Activated effector memory CD4-positive, alpha-beta T cell treated with anti-CD3 and anti-CD28 coated beads, Interleukin-2, amount 50 U/mL, for 16 hours (primary cell): ENCODE measurements around the gene UBE2E2.

Source experiments
- DNase-seq: peaks from one replicate; pipeline ENCODE4 v3.0.0-alpha.2; 2020

Gene UBE2E2

DNA sequence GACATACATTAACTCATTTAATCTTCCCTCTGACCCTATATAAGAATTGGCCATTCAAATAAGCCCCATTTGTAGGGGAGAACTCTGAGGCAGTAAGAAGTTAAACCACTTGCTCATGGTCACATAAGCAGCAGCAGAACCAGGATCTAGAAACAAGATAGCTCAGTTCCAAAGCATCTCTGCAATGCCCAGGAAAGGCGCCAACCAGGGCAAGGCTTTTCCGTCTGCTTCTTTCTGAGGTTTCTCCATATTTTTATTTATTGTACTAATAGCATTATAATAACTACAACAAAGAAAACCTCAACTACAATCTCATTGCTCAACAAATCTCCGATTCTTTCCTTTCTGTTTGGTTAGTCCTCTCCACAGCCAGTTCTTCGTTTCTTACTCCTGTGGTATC, 4.3 kb upstream of the UBE2E2 start:
- DNase-seq, result no peak

DNA sequence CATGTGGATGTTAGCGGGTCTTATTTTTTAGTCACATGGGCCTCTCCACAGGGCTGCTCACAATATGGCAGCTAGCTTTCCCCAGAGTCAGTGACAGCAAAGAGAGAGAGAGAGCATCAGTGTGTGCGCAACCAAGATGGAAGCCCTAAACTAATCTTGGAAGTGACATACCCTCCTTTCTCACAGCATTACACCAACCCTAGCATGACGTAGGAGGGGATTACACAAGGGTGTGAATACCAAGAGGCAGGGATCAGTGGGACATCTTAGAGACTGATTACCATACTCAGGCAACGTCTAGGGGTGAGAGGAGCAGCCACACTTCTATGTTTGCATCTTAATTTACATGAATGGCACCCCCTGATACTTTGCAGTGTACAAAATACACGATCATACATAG, 3.5 kb upstream of the UBE2E2 start:
- DNase-seq, result no peak

DNA sequence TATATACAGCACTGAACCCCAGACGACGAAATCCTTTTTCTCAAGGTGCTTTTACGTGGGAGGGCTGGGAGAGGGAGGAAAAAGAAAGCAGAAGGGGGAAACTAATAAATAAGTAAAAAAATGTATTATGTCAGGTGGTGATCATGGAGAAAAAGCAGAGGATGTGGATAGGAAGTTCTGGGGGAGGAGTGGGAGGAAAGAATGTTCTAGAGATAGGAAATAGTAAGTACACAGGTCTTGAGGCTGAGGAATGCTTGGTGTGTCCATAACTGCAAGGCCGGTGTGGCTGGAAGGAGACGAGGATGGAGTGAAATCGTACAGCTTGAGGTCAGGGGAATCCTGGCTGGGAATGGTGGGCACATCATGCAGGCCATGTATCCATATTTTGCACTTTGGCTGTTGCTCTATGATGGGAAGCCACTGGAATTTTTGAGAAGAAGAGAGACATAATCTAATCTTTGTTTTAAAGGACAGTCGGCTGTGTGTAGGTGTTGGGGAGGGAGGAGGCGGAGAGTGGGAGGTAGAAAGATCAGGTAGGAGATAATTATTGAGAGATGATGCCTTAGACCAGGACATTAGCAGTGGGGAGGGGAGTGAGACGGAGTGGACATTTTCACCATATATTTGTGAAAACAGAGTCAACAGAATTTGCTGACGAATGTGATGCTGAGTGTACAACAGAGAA, 1.8 kb upstream of the UBE2E2 start:
- no peak for DNase-seq

DNA sequence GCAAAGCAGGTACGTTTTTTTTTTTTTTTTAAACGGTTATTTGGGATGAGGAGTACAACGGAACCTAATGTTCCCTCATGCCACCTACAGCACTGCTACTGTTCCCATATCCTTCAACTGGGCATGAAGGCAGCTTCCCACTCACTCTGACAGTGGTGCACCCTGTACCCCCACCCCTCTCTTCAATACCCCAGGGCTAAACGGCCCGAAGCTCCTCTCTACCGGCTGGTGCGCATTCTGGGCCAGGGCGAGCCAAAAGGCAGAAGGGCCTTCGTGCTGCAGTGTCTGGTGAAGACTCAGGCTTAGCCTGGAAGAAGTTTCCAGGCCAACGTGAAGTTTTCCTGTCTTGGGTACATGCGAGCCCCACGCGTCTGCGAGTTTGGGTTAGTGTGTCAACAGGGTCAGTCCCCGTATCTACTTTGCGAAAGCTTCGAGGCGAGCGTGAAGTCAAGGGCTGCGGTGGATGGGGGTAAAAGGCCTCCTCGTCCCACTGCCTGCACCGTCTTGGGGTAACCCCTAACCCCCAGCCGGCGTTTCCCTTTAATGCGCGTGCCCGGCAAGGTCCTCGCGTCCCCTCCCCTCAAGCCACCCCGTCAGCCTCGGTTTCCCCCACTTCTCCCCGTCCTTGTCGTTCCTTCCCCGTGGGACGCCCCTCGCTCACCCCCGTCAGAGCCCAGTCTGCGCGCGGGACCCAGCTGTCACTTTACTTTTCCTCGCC, 765 bp upstream of the UBE2E2 start:
- DNase-seq, result no peak

DNA sequence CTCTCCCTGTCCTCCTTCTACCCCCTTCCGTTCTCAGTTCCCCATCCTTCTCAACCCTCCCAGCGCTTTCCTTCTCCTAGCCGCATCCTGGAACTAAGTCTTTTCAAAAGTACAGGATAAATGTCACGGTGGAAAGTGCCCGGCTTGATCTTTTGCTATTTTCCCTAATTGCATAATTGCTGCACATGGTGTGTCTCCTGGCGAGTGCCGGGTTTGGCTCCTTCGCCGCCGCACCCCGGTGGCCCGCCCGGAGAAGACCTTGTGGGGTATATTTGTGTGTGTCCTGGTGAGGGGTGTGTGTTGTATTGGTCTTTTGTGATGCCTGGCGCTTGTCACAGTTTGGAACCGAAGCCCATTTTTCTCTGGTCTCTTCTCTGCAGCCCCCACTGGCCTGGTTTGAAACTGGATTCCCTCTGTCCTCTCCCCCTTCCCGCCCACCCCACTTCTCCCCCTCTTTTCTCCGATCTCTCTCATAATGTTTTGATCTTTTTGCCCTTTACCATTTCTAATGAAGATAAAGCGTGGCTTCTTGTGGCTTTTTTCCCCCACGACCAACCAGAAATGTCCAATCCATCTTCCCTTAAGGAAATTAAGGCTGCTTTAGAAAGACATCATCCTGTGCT, 692 bp downstream of the UBE2E2 start:
- DNase-seq, result no peak

DNA sequence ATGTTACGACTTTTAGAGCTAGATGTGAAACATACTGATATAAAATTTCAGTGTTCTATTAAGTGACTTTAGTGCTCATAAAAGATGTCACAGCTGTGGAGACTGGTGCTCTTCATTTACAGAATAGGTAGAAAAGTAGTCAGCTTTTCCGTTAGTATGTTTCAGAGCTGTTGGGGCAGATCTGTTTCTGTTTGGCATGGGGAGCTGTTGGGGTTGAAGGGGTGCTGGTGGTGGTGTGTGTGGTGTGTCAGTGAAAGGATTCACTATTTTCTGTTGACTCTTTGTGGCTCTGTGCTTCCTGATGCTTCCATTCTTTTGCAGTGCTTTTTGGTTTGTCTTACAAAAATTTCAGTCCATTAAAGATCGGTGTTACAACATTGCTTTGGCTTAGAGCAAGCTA, 3.2 kb downstream of the UBE2E2 start:
- no peak for DNase-seq

DNA sequence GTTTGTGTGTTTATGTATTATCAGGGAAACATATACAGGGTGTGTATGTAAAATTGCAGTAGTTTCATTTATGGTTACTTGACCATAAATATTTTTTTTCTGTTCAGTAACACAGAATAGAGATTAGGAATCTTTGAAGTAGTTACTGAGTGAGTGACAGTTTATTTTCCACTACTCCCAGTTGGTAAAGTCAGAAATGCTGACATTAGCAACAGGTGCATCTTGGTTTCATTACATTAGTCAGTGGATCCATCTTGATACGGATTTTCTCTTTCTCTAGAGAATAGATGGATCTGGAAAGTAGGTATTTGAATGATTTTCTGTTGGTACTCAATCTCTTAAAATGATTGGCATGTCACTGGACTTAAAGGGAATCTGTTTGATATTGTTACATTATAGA, 6.0 kb downstream of the UBE2E2 start:
- no peak for DNase-seq

DNA sequence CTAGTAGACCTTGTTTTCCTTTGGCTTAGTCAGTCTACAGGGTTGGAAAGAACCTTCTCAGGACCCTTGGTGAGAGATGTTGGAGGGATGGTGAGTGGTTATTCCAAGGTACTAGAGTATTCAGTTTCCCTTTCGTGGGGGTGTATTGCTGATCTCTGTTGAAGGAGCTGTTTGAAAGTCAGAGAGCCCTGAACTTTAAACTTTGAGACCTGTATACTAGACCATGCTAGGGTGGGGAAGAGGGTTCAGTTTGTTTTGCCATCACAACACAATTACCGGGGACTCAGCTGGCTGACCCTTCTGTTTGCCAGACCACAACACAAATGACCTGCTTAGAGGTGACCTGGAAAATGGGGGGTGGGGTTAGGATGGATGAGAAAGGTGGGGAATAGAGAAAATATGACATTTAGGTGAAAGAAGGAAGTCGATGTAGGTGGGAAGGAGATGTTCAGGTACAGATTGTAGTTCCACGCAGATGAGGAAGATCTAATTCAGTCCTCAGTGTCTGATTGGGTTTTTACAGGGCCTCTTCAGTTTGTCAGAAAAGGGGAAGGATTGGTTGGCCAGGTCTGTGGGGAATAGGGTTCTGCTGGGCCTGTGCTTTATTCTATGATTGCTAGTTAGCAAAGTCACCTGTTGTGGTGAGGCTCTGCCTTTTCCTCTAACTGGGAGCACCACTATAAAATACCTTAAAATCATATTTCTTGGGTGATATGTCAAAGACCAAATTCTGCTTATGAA, 6.8 kb downstream of the UBE2E2 start:
- no peak for DNase-seq

DNA sequence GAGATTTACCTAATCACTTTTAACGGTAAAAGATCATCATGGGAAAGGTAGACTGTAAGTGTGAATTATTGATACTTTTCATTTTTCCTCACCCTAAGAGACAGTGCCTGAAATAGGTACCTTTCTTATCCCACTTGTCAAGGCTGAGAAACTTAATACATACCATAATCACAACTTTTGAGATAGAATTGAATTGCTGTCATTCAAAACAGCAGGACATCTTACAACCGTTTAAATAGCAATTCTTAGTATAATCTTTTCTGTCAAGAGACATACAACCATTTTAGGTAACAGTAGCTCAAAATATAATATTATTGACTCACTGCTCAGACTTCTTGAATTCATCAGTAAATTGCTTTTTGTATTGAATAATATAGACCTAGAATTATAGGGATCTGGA, 10.7 kb downstream of the UBE2E2 start:
- DNase-seq, result no peak

DNA sequence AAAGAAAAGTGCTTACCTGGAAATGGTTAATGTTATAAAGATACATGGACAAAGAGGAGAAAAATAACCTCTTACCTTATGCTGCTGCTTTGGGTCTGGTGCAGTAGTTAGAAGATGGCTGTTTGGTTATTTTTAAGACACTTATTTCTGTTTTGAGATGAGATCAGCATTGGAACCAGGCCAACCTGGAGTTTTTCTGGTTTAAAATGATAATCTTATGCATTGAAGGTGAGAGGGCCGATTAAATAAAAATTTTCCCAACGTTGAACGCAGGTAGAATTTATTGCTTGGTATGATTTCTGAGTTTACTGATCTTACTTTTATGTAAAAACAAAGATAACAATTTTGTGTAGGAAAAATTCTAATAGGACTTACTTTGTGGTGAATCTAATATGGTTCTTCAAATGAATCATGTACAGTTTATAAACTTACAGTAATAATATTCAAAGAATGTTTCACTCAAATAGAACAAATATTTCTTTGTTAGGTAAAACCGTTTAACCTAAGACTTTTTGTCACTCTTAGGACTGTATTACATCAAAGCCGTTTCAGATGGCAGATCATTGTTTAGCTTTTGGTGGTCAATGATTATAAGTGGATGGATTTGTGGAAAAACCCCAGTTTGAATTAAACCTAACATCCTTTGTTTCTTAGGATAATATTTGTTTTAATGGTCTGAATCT, 14.9 kb downstream of the UBE2E2 start:
- DNase-seq, result no peak

DNA sequence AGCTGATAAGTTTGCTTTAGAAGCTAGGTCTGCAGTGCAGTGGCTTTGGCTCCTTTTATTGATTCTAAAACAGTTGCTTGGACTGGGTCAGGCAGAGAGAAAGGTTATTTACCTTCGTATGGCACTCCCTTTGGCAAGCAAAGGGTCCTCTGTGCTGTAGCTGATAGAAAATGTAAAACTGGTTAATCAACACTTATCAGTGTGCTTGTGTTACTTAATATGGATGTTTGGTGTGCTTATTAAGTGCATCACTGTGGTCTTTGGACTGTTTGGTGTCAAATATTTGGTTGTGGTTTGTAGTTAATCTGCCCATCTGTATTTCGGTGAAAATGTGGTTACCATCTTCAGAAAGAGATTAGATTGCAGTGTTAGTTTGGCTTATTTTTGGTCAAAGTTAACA, 16.0 kb downstream of the UBE2E2 start:
- no peak for DNase-seq

DNA sequence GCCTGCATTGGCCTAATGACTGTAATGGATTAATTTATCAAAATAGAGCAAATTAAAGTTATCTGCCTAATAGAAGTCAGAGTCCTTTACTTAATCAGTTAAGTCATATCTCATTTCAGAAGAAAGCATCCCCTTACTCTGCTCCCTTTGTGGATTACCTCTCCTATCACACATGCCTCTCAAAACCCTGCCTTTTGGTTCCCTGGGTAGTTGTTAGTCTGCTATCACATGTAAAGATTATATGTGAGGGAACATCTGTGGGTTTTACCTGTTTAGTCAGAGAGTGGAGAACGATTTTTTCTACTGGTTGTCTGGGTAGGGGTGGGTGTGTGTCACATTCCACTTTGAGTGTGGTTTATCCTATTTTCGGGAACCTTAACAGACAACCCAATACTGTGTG, 16.4 kb downstream of the UBE2E2 start:
- DNase-seq, result no peak

DNA sequence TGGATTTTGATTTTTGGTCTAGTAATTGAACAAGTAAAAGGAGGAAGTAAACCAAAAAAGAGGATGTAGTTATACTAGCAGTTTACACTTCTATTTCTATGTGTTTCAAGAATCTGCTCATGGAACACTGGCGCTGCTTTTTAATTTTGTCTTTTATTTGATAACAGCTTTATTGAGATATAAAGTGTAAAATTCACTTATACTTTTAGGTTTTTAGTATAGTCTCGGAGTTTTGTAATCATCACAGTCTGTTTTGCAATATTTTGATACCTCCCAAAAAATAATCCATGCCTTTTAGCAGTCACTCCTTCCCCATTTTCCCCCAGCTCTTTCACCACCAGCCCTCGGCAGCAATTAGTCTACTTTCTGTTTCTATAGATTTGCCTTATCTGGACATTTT, 18.0 kb downstream of the UBE2E2 start:
- no peak for DNase-seq

DNA sequence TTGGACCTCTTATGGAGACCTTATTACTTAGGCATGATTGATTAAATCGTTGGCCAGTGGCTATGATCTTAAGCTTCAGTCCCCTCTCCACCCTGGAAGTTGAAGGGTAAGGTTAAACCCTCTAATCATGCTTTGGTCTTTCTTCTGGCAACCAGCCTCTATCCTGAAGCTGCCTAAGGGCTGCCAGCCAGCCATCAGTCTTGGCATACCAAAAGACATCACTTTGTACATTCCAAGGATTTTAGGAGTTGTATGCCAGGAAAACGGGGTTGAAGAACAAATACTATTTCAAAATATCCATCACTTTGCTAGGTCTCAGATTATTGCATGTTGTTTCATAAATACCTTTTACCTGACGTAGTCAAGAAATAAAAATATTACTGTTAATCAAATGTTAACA, 28.9 kb downstream of the UBE2E2 start:
- DNase-seq, result no peak

DNA sequence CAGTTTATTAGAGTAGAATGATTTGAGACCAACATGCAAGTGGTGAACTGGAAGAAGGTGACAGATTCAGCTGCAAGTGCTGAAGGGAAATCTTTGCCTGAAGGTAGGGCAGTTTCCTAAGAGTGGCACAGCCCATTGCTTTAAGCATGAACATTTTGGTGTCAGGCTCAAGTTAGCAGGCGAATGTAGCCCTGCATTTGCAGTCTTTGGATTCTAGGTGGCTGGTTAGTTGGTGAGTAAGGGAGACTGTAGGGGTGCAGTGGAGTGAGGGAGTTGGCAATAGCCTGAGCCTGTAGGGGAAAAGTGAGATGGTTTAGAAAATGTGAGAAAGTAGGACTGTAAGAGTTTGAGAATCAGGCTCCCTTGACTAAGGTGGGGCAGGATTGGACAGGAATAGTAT, 29.7 kb downstream of the UBE2E2 start:
- DNase-seq, result no peak

DNA sequence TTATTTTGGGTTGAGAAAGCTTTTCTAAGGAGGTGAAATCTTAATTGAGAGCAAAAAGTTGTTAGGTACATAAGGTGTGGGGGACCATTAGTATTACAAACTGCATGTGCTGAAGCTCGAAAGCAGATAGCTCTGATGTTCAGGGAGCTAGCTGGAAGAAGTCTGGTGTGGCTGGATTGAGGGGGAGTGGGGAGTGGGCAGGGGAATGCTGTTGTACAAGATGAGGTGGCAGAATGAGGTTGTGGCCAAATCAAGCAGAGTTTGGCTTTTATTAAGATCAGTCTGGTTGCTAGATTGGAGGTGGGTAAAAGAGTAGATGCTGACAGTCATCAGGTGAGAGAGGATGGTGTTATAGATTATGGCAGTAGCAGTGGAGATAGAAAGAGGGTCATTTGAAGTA, 32.1 kb downstream of the UBE2E2 start:
- no peak for DNase-seq

DNA sequence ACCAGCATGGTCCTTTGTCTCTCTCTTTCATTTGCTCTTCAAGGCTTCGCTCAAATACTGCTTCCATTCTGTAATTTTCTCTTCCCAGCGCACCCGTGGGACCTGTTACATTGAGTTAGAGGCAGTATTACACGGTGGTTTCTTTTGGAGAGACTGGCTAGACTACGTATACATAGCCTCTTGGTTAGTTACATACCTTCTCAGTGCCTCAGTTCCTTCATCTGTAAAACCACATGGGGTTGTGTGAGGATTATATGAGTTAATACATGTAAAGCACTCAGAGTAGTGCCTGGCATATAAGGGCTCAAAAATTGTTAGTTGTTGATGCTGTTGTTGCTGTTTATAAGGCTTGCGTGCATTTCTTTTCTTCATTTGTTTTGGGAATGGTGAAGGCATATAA, 33.8 kb downstream of the UBE2E2 start:
- DNase-seq, result no peak

DNA sequence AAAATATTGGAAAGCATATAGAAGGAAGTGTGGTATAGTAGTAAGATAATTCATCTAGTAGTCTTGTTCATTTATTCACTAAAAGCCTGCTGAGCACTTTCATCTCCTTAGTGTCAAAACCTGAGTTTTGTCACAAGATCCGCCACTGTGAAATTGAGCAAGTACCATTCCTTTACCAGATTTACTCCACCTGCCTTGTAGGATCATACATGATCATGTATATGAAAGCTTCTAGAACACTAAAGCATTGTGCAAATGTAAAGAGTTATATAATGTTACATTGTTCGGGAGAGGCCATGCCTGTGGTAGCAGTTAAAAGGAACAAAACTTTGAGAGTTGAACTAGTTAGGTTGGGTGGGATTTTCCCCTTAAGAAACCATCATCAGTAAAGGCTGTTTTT, 35.0 kb downstream of the UBE2E2 start:
- DNase-seq, result no peak

DNA sequence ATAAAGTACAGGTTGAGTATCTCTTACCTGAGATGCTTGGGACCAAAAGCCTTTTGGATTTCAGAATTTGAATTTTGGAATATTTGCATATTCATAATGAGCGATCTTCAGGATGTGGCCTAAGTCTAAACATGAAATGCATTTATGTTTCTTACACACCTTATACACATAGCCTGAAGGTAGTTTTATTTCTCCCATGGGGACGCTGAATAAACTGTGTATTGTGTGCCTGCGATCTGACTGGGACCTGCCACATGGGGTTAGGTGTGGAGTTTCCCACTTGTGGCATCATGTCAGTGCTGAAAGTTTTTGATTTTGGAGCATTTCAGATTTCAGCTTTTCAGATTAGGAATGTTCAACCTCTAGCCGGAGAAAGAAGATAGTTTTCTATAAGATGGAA, 35.5 kb downstream of the UBE2E2 start:
- DNase-seq, result no peak

DNA sequence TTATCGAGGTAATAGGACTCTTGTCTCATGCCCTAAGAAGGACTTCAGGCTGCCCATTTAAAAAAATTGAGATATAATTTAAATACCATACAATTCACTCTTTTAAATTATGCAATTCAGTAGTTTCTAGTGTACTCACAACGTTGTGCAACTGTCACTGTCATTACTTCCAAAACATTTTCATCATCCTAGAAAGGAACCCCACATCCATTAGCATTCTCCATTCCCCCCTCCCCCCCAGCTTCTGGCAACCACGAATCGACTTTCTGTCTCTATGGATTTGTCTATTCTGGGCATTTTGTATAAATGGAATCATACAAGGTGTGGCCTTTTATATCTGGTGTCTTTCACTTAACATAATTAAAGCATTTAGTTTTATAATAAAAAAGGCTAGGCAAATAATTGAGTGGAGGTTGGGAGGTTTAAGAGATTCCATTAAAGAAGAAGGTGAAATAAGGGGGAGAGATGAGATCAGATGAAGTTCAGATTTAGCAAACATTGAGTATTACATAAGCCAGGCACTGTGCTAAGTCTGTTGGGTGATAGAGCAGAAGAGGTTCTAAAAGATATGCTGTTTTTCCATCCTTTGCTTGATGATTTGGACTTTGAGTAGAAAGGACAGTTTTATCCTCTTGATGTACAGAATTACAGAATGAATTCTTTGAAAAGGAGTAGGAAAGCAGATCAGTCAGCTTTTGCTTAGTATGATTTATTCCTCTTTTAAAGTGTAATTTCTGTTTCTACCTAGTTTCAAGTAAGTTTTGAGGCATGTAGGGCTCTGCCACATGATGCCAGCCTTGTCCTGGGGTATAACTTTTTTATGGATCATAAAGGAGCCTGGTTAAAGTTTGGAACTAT, 36.3 kb downstream of the UBE2E2 start:
- DNase-seq, result no peak

DNA sequence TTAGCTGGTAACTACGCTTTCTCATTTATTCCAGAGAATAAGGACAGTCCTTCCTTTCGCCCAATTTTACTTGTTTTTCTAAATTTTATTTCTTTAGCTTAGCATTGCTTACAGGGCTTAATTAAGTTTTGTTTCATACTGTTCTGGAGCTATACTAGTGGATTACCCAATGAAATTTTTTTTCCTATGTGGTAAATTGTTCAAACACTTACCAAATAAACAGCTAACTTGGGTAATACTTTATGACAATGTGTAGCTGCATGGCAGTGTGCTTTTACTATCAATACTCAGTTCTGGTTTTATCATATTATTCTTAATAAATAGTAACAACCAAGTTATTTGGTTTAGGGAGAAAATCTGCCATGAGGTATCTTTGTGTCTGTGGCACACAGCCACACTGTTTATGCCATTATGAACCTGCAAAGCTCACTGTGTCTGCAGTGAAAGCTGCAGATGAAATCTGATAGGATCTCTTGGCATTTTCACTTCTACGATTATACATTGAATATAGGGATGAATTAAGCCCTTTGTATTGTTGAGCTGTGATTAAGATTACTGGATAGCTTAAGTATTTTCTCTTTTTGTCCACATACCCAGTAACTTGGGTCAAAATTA, 37.2 kb downstream of the UBE2E2 start:
- no peak for DNase-seq

DNA sequence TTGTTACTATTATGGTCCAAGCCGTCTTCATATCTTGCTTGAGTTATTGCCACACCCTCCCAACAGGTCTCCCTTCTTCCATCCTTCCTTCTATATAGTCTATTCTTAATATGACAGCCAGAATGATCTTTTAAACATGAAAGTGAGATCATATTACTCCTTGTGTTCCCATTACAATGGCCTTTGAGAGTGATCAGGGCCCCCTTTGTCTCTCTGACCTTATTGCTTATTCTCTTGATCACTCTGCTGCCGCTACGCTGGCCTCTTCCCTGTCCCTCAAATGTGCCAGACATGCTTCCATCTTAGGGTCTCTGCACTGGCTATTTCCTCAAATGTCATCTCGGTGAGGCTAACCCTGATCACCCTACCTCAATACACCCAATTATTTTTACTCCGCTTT, 38.1 kb downstream of the UBE2E2 start:
- DNase-seq, result no peak
